Activated CD4-positive, CD25-positive, alpha-beta regulatory T cell treated with anti-CD3 and anti-CD28 coated beads, Interleukin-2, amount 50 U/mL, for 72 hours (primary cell): ENCODE measurements around the gene SLC45A1.

Experiments used
- DNase-seq: peaks from one replicate; pipeline ENCODE4 v3.0.0; 2021

The SLC45A1 gene

GRCh38 chr1:8356256-8357209 is 38.6 kb downstream of the SLC45A1 start:
- no peak for DNase-seq

GRCh38 chr1:8357329-8358101 is 39.6 kb downstream of the SLC45A1 start:
- DNase-seq, result no peak

GRCh38 chr1:8358241-8358896 is 40.5 kb downstream of the SLC45A1 start:
- no peak for DNase-seq

- no peak for DNase-seq
Observed at GRCh38 chr1:8358897-8359616, 41.1 kb downstream of the SLC45A1 start.

GRCh38 chr1:8359617-8360481 is 41.9 kb downstream of the SLC45A1 start:
- no peak for DNase-seq

GRCh38 chr1:8360493-8361197 is 42.7 kb downstream of the SLC45A1 start:
- DNase-seq, result no peak

- no peak for DNase-seq
Observed at GRCh38 chr1:8361198-8361849, 43.4 kb downstream of the SLC45A1 start.

- DNase-seq, result no peak
Observed at GRCh38 chr1:8362701-8363101, 44.8 kb downstream of the SLC45A1 start.

GRCh38 chr1:8363186-8363766 is 45.4 kb downstream of the SLC45A1 start:
- DNase-seq, result no peak

GRCh38 chr1:8363767-8364301 is 45.9 kb downstream of the SLC45A1 start:
- DNase-seq, result no peak

- no peak for DNase-seq
Observed at GRCh38 chr1:8364528-8365442, 46.9 kb downstream of the SLC45A1 start.

GRCh38 chr1:8365661-8366362 is 47.9 kb downstream of the SLC45A1 start:
- no peak for DNase-seq

- DNase-seq, result no peak
Observed at GRCh38 chr1:8367571-8368194, 49.8 kb downstream of the SLC45A1 start.

GRCh38 chr1:8368956-8369639 is 51.2 kb downstream of the SLC45A1 start:
- DNase-seq, result no peak

GRCh38 chr1:8370046-8370881 is 52.4 kb downstream of the SLC45A1 start:
- DNase-seq, result no peak

GRCh38 chr1:8370905-8371315 is 53.0 kb downstream of the SLC45A1 start:
- no peak for DNase-seq
